Stimulated activated CD4-positive, alpha-beta T cell treated with anti-CD3 and anti-CD28 coated beads, Interleukin-12 subunit alpha, Interleukin-12 subunit beta, amount 100 ng/mL, for 48 hours (primary cell): Measurements from ENCODE around the gene CKLF.
"Not testable (repeated sequence)": the region's sequence is repeated elsewhere in the genome, so short reads cannot be mapped to it uniquely, and the experiment has no call there.

ENCODE experiments used
- DNase-seq, 3 donors: peaks; one replicate each; pipeline ENCODE4 v3.0.0-alpha.2; 2020; ENCODE audit warnings: low read depth in 2 of 3, low spot score in 1 of 3

The CKLF gene, protein sequence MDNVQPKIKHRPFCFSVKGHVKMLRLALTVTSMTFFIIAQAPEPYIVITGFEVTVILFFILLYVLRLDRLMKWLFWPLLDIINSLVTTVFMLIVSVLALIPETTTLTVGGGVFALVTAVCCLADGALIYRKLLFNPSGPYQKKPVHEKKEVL

DNA sequence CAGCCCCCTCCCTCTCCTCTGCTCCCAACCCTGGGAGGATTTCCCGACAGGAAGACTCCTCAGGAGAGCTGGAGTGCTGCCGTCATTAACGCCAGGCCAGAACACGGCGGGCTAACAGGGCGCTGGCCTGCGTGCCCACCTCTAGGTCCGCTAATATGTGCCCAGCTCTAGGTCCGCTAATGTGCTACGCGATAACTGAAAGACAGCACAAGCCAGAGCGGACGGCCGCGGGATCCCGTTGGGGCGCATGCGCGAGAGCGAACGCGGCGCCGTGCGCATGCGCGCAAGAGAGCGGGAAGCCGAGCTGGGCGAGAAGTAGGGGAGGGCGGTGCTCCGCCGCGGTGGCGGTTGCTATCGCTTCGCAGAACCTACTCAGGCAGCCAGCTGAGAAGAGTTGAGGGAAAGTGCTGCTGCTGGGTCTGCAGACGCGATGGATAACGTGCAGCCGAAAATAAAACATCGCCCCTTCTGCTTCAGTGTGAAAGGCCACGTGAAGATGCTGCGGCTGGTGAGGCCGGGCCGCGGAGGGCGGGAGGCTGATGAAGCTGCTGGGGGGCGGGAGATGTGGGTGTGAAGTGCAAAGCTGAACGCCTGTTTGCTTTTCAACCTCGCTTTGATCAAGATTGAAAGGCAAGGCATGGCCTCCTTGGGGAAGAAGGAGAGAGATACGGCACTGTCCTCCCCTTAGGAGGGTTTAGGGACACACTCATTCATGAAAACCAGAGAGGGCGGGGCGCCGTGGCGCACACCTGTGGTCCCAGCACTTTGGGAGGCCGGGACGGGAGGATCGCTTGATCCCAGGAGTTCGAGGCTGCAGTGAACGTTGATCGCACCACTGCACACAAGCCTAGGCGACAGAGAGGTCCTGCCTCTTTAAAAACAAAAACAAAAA is at the start of gene CKLF:
CKLF (plus strand) TSS at position 291 of the 892 bp plus-strand sequence; CDS start at position 431, 140 bp downstream.
- DNase-seq: peak; percentile 79 to 87 (median 81)

DNA sequence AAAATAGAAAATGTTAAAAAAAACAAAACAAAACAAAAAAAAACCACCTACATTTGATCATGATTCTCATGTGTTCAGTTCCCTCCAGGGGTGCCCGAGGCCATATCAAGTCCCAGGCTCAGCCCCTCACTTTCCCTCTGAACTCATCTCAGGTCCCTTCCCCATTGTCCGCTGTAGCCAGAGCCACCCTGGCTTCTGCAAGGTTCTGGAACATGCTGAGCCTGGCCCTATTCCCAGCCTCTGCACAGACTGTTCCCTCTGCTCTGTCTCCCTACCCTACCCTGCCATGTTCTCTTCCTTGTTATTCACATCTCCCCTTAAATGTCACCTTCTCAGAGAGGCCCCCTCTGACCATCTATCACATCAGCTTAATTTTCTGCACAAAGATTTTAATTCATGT is 49.3 kb upstream of the CKLF start:
- no peak for DNase-seq

DNA sequence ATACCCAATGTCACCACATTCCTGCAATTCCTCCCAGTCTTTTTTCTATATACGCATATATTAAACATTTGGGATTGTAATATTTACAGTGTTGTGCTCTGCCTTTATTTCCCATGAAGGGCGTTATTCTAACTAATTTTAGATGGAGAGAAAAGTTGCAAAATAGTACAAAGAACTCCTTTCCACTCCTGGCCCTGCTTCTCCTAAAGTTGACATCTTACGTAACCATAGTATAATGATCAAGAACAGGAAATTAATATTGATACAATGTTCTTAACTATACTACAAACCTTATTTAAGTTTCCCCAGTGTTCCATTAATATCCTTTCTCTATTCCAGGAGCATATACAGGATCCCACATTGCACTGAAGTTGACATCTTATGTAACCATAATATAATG is 48.8 kb upstream of the CKLF start:
- DNase-seq: no peak

DNA sequence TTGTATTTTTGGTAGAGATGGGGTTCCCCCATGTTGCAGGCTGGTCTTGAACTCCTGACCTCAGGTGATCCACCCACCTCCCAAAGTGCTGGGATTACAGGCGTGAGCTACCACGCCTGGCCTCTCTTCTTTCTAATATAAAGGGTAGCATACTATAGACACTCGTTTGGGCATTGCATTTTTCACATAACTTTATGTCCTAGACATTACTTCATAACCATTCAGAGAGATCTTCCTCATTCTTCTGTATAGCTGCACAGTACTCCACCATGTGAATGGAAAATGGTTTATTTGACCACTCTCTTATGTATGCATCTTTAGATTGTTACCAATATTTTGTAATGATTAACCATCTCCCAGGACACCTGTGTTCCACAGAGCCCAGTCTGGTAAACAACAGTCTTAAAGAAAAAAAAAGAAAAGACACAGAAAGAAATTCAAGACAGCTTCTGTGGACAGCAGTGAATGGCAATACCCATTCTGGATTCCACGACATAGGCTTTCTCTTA is 44.6 kb upstream of the CKLF start:
- DNase-seq: no peak

DNA sequence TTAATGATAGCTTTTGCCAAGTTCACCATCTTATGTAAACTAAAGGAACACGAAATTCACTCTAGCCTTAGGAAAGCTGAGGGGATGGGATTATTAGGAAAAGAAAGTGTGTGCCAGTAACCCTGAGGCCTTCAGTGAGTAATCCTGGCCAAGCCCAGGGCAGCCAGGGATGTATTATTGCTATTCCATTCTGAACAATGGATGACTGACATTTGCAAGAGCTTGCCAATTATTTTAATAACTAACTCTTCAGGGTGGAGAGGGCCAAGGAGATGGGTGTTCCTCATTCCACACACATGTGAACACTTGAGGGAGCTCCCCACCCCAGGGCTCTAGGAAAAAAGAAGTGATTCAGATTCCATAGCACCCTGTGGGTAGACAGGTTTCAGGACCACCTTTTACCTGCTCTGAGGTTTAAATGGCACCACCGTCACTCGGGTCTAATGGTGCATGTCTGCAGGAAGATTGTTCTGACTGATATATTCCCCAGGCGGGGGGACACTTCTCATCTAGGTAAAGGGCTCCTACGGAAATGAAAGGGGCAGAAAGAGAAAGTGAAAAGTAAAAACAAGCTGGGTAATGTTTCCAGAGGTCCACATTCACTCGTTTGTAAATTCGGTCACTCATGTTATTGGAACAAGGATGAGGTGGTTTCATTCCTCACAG is 44.0 kb upstream of the CKLF start:
- no peak for DNase-seq

DNA sequence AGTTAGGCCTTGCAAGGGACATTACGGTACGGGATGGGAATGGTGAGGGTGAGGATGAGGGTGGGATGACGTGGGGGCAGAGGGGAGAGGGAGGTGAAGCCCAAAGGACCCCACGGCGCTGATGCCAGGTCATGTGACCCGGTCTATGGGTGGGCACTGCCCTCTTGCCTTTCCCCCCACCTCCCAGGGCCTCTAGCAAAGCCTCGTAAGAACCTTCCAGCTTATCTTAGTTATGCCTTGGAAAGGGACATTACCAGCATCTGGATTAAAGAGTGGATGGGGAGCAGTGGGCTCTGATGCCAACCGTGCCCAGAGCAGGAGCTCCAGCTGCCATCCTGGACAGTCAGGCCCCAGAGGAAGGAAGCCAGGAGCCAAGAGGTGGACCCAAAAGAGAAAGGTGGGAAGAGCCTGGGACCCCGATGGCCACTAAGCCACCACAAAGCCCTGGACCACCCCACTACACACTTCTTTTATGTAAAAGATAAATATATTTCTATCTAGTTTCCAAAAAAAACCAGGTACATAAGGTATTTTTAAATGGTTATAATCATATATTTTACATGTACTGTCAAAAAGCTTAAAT is 43.4 kb upstream of the CKLF start:
- no peak for DNase-seq

DNA sequence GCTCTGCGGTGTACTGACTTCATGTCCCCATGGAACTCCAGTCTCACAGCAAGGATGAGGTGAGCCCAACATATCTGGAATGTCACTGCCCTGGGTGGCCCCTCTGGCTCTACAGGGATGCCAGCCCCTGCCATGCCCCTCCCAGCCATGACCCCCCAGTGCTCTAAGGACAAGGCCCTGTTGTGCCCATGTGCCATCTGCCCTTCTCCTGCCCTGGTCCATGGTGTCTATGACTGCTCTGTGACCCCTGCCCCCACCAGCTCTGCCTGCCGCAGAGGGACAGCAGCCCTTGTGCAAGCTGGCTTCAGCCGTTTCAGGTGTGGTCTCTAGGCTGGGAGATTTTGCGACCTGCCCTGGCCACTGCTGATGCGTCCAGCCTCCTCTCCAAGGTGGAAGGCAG is 42.8 kb upstream of the CKLF start:
- DNase-seq: no peak

DNA sequence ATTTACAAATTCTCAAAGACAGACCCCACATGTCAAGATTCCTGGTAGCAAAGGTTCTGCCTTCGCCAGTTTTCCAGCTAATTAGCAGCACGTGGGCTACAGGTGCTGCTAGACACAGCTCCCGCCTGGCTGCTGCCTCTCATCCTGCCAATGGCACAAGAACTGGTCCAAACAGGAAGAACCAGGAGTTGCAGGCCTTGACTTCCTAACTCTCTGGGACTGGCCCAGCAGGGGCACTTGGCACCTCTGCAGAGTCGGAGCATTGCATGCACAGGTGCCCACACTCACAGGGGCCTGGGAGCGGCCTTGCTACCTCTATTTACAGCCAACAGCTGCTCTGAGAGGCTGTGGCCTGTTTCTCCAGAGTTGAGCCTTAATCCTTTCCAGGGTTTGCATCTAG is 42.1 kb upstream of the CKLF start:
- DNase-seq: no peak

DNA sequence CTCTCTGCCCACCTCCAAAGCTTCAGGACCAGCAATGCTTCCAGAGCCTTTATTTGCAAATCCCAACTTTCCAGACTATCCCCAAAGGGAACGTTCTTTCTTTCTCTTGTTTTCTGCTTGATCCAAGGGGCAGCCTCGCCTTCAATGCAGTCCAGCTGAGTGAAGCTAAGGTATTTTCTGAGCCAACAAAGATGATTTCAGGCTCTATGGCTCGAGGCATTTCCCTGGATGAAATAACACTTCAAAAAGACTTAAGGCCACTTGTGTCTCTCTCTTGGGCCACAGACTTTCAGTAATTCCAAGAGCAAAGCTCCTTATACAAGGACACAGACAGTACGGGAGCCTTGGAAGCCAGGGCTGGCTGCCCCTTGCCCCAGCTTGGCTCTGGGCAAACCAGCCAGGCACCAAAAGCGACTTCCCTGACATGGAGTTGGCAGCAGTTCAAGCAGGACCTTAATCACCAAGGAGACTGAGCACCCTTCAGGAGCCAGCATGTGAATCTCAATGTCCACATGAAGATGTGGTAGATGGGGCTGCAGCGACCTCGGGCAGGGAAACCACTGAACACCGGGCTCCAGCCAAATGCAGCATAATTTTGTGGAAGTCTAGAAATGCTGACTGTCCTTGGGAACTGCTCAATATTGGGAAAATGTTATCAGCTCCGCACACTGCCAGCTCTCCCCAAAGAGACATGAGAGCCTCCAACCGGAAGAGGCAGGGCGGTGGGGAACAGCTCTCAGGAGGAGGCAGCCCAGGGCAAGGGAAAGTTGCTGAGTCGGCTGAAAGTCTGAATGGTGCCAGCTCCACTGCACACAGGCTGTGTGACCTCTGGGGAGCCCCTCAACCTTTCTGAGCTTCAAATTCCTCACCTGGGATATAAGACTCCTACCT is 41.4 kb upstream of the CKLF start:
- no peak for DNase-seq

DNA sequence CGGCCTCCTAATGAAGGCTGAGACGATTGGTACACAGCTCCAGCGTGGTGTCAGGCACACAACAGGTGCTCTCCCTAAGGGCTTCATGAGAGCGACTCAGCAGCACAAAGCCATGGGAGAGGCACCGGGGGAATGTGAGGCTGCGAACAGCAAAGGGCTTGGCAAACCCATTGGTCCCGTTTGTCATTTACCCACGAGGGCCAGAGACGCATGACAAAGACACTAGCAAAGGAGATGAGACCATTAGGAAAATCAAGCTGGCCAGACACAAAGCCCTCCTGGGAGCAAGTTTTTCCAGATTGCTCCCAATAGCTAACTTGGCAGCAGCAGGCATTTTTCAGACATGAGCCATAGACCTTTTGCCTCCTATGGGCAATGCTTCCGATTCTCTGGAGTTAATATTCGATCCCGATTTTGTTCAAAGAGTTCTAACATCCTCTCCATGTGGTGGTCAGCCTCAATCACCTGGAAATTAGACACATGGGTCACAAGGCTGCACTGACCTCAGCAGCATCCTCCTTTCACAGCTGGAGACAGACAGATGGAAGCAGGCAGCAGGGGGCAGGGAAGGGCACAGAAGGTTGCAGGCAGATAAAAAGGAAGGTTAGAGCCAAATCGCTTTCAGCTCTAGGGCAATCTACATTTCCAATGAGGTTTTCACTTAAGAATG is 40.6 kb upstream of the CKLF start:
- no peak for DNase-seq

DNA sequence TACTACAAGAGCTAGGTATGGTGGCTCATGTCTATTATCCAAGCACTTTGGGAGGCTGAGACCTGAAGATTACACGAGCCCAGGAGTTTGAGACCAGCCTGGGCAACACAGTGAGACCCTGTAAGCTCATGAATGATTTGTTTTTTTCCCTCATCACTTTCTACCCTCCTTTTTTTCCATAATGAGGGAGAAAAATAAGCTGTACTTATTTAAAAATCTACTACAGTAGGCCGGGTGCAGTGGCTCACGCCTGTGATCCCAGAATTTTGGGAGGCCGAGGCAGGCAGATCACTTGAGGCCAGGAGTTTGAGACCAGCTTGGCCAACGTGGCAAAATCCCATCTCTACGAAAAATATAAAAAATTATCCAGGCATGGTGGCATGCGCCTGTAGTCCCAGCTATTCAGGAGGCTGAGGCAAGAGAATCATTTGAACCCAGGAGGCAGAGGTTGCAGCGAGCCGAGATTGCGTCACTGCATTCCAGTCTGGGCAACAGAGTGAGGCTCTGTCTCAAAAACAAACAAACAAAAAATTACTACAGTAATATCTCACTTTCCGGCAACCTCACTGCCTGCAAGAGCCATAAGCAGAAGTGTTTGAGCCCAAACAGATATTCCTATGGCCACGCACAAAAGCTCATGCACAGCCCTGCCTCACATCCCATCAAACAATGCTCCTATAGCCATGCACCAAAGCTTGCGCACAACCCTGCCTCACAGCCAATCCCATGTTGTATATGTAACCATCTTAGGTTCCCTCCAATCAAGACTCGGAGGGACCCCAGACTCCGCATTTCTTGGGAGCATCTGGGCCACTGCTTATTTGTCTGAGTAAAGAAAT is 39.9 kb upstream of the CKLF start:
- no peak for DNase-seq

DNA sequence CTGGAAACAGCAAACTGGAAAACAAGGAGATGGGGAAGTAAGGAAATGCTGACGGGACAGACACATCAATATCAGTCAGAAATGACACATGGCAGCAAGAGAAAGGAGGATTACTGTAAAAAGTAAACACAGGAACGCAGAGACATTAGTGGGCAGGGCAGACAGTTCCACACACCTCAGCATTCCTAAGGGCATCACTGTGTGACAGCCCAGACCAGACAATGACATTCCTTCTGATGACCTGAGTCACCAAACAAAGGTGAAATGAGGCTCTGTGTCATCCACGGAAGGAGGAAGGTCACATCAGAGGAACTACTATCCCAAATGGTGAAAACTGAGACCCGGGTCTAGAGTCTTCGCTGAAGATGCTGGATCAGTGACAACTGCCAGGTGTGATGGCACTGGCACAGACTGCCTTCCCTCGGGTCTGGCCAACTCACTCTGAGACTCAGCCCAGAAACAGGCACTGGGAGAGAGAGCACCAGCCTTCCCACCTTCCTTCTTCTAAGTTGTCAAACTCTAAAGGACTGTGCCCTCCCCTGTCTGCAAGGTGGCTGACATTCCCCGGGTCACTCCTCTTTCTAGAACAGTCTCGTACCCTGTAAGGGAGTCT is 39.2 kb upstream of the CKLF start:
- DNase-seq: no peak

DNA sequence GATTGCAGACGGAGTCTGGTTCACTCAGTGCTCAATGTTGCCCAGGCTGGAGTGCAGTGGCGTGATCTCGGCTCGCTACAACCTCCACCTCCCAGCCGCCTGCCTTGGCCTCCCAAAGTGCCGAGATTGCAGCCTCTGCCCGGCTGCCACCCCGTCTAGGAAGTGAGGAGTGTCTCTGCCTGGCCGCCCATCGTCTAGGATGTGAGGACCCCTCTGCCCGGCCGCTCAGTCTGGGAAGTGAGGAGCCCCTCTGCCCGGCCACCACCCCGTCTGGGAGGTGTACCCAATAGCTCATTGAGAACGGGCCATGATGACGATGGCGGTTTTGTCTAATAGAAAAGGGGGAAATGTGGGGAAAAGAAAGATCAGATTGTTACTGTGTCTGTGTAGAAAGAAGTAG is 38.0 kb upstream of the CKLF start:
- DNase-seq: not testable (repeated sequence)

DNA sequence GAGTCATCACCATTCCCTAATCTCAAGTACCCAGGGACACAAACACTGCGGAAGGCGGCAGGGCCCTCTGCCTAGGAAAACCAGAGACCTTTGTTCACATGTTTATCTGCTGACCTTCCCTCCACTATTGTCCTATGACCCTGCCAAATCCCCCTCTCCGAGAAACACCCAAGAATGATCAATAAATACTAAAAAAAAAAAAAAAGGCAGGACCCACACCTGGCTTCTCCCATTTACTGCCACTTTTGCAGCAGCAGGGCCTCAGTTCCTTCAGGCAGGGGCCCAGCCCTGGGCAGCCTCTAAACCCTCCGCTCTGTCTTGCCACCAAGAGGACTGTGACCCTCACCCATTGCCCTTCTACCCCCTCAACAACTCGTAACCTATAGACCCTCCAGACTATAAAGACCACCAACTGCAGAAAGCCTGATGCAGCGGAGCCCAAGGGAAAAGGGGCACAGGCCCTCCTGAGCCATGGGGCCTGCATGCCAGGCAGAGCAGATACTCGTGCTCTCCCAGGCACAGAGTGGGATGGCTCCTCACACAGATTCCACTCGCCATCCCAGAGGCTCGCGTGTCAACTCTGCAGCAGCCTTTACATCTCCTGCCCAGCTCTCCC is 37.3 kb upstream of the CKLF start:
- DNase-seq: not testable (repeated sequence)

DNA sequence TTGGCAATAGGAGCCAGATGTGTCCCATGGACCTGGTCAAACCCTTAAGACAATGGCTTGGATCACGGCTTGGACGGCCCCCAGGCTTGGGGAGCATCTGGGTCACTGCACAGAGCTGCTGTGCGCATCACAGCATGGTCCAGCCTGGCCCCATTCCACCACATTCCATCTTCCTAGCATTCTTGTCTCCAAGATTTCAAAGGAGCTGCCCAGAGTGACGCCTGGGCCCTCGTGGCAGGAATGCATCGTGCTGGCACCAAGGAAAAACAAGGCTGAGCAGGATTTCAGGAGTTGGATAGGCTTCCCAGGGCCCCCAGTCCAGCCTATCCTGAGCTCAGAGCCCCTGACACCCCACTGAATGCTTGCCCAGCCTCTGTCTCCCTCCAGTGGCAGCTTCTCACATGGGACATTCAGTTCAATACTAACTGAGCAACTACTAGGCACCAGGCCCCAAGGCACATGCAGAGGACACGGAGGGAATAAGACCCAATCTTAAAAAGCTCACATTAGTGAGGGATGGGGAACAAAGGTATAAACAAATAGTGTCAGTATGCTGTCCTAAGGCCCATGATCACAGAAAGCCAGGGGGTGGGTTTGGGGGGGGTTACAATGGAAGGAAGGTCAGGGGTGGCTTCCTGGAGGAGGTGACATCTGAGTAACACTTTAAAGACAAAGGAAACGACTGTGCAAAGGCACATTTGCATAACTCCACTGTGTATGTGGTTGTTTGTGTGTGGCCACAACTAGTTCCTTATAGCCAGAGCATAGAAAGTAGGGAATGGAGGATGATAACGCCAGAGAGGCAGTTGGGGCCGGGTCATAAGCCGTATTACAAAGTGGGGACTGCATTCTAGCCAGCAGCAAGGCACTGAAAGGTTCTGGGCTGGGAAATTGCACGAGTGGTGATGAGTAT is 36.5 kb upstream of the CKLF start:
- DNase-seq: no peak

DNA sequence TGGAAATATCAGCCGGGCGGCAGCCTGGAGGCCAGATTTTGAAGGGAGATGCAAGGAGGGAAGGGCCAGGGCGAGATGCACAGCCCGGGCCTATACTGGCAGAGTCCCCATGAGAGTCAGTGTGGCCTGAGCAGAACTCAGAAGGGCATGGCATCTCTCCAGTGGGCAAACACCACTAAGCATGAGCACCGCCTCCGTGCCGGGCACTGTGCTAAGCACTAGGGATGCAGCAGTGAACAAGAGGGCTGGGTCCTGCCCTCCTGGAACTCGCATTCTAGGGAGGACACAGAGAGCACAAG is 35.9 kb upstream of the CKLF start:
- DNase-seq: no peak

DNA sequence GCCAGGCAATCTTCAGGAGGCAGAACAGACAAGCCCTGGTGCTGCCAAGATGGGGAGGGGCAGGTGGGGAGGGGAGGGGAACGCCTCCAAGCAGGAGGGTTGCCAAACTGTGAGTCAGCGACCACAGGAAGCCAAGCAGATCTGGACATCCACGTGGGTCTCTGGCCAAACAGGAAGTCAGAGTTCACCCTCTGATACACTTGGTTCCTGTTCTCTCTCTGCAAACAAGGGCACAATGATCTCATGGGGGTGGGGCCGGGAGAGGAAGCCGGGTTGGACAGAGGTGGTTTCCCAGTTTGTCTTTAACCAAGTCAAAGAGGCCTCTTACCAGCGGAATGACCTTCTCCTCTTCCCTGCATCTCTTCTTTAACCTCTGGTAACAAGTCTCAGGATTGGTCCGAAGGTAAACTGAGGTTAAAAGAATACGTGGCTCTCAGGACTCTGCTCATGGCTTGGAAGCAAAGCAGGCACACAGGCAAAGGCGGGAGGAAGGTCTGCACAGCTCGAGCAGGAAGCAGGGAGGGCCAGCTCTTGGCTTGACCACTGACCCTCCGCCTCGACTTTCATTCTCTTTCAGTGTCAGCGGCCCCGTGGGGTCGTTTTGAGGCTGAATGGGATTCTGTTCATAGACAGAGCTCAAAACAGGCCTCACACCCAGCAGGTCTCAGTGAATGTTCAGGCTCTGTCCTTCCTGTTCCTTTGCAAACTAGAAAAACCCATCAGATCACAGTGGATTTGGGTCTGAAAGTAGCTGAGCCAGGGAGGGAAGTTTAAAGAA is 35.4 kb upstream of the CKLF start:
- peak; percentile 72 to 75 (median 72) for DNase-seq
